ENCODE data around the gene GLIPR1L2.

DNA sequence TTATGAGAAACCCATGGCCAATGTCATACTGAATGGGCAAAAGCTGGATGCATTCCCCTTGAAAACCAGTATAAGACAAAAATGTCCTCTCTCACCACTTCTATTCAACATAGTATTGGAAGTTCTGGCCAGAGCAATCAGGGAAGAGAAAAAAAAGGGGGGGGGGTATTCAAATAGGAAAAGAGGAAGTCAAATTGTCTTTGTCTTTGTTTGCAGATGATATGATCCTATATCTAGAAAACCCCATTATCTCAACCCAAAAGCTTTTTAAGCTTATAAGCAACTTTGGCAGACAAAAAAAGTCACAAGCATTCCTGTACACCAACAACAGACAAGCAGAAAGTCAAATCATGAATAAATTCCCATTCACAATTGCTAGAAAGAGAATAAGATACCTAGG, 36.9 kb upstream of the GLIPR1L2 start:
- TF ChIP-seq, protein P1, sequence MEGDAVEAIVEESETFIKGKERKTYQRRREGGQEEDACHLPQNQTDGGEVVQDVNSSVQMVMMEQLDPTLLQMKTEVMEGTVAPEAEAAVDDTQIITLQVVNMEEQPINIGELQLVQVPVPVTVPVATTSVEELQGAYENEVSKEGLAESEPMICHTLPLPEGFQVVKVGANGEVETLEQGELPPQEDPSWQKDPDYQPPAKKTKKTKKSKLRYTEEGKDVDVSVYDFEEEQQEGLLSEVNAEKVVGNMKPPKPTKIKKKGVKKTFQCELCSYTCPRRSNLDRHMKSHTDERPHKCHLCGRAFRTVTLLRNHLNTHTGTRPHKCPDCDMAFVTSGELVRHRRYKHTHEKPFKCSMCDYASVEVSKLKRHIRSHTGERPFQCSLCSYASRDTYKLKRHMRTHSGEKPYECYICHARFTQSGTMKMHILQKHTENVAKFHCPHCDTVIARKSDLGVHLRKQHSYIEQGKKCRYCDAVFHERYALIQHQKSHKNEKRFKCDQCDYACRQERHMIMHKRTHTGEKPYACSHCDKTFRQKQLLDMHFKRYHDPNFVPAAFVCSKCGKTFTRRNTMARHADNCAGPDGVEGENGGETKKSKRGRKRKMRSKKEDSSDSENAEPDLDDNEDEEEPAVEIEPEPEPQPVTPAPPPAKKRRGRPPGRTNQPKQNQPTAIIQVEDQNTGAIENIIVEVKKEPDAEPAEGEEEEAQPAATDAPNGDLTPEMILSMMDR (IDR thresholded peaks at IDR 0.05) = no peak
- TF ChIP-seq POLR2AphosphoS5 (IDR thresholded peaks at IDR 0.05) (no peak), EP300 (IDR thresholded peaks at IDR 0.05) (no peak)
